HL-60 (cell line): ENCODE data around the gene TM9SF3.

Experiments
- CTCF ChIP-seq: IDR thresholded peaks from one replicate; pipeline ENCODE4 v1.5.1; 2011; ENCODE audit warnings: low read length, control low read depth, inconsistent platforms; ENCODE audit not compliant: insufficient read depth
- POLR2AphosphoS5 ChIP-seq: IDR thresholded peaks from 2 replicates; pipeline ENCODE4 v1.6.1; 2012; ENCODE audit warnings: low read depth
- REST ChIP-seq: IDR thresholded peaks from 2 replicates; pipeline ENCODE4 v1.6.1; 2012; ENCODE audit warnings: low read depth; ENCODE audit not compliant: insufficient replicate concordance

- TF ChIP-seq CTCF (no peak), POLR2AphosphoS5 (no peak), REST (no peak)
Measured at GRCh38 chr10:96468845-96469244, 118.0 kb downstream of the TM9SF3 start.
